Mammary epithelial cell (primary cell): ENCODE data around the gene ITGA2.

ENCODE experiments used
- EZH2 ChIP-seq: IDR thresholded peaks from 2 replicates; pipeline ENCODE4 v1.6.1; 2012; ENCODE audit warnings: low read length, inconsistent platforms, borderline replicate concordance
- TF ChIP-seq, protein P1 (sequence below), 2 donors: IDR thresholded peaks in 1 of 2; conservative IDR thresholded peaks in 1 of 2; 2 replicates each; pipeline ENCODE4 v1.5.1; 2011 to 2012; ENCODE audit warnings: inconsistent platforms in 2 of 2, low read length in 2 of 2, mild to moderate bottlenecking in 2 of 2, control low read depth in 1 of 2, low read depth in 1 of 2; ENCODE audit not compliant: insufficient read depth in 1 of 2; ENCODE audit errors: extremely low read depth in 1 of 2

DNA sequence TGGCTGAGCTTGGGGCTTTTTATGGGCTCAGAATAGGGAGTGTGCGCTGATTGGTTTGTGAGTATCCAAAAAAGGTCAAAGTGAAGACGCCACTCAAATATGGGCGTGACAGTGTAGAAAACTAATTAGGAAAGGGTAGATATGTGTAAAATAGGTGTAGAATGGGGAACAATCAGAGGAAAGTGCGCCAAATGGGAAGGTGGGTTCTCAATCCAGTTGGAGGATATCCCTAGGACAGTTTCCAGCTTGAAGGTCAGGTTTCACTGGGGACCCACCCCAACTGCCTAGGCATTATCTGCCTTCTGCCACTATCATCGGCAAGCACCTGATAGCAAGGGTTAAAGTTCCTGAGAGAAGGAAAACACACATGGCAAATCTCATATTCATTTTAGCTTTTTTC lies 129.7 kb downstream of the ITGA2 start:
- TF ChIP-seq, protein P1, sequence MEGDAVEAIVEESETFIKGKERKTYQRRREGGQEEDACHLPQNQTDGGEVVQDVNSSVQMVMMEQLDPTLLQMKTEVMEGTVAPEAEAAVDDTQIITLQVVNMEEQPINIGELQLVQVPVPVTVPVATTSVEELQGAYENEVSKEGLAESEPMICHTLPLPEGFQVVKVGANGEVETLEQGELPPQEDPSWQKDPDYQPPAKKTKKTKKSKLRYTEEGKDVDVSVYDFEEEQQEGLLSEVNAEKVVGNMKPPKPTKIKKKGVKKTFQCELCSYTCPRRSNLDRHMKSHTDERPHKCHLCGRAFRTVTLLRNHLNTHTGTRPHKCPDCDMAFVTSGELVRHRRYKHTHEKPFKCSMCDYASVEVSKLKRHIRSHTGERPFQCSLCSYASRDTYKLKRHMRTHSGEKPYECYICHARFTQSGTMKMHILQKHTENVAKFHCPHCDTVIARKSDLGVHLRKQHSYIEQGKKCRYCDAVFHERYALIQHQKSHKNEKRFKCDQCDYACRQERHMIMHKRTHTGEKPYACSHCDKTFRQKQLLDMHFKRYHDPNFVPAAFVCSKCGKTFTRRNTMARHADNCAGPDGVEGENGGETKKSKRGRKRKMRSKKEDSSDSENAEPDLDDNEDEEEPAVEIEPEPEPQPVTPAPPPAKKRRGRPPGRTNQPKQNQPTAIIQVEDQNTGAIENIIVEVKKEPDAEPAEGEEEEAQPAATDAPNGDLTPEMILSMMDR (conservative IDR thresholded peaks at IDR 0.05 in 1 of 2, IDR thresholded peaks at IDR 0.05 in 1 of 2; ENCODE audit: extremely low read depth in 1 of 2, insufficient read depth in 1 of 2, low read depth in 1 of 2, low read length in 2 of 2) = no peak
- TF ChIP-seq EZH2 = no peak
